ENCODE results near the gene ATG7.
"Not testable (repeated sequence)": the region's sequence is repeated elsewhere in the genome, so short reads cannot be mapped to it uniquely, and the experiment has no call there.

The ATG7 gene

GRCh38 chr3:11514191-11514821 is 242.1 kb downstream of the ATG7 start:
- DNase-seq: peak; percentile 64

- no peak for DNase-seq
Observed at GRCh38 chr3:11517601-11518000, 245.4 kb downstream of the ATG7 start.

GRCh38 chr3:11521167-11521566 is 249.0 kb downstream of the ATG7 start:
- no peak for DNase-seq

GRCh38 chr3:11522398-11522715 is 250.2 kb downstream of the ATG7 start:
- no peak for DNase-seq

- DNase-seq: no peak
Observed at GRCh38 chr3:11522953-11523571, 250.9 kb downstream of the ATG7 start.

GRCh38 chr3:11523572-11524101 is 251.4 kb downstream of the ATG7 start:
- DNase-seq: peak; percentile 82

- not testable (repeated sequence) for DNase-seq
Observed at GRCh38 chr3:11526121-11526520, 253.9 kb downstream of the ATG7 start.

- no peak for DNase-seq
Observed at GRCh38 chr3:11529281-11529680, 257.1 kb downstream of the ATG7 start.

- DNase-seq: no peak
Observed at GRCh38 chr3:11530153-11530721, 258.0 kb downstream of the ATG7 start.

- DNase-seq: no peak
Observed at GRCh38 chr3:11532931-11533391, 260.8 kb downstream of the ATG7 start.

GRCh38 chr3:11534011-11534792 is 262.0 kb downstream of the ATG7 start:
- DNase-seq: no peak

- DNase-seq: no peak
Observed at GRCh38 chr3:11534793-11535101, 262.6 kb downstream of the ATG7 start.

GRCh38 chr3:11535243-11535960 is 263.2 kb downstream of the ATG7 start:
- DNase-seq: no peak

GRCh38 chr3:11536132-11536935 is 264.1 kb downstream of the ATG7 start:
- DNase-seq: no peak

- no peak for DNase-seq
Observed at GRCh38 chr3:11536936-11537612, 264.9 kb downstream of the ATG7 start.

- no peak for DNase-seq
Observed at GRCh38 chr3:11538581-11538980, 266.4 kb downstream of the ATG7 start.

GRCh38 chr3:11539218-11539617 is 267.0 kb downstream of the ATG7 start:
- DNase-seq: no peak

- DNase-seq: no peak
Observed at GRCh38 chr3:11539677-11540076, 267.5 kb downstream of the ATG7 start.

GRCh38 chr3:11541321-11542303 is 269.4 kb downstream of the ATG7 start:
- no peak for DNase-seq

- no peak for DNase-seq
Observed at GRCh38 chr3:11542551-11542950, 270.4 kb downstream of the ATG7 start.
